KOPT-K1 (cell line): ENCODE measurements around the gene AFF3.

ENCODE experiments used
- H3K27ac ChIP-seq: fragments of 200-600 bp; sonication (generic); 2 replicates; pipeline ENCODE4 v1.5.1; 2016; ENCODE audit warnings: antibody characterized with exemption, mild to moderate bottlenecking, low read depth, low read length; ENCODE audit not compliant: poor library complexity, severe bottlenecking
- H3K36me3 ChIP-seq: fragments of 200-600 bp; sonication (generic); 2 replicates; pipeline ENCODE4 v1.5.1; 2017; ENCODE audit warnings: antibody characterized with exemption, mild to moderate bottlenecking, low read length, moderate library complexity; ENCODE audit not compliant: insufficient read depth
- H3K9me3 ChIP-seq: fragments of 200-600 bp; sonication (generic); 2 replicates; pipeline ENCODE4 v1.5.1; 2017; ENCODE audit warnings: antibody characterized with exemption, low read length, mild to moderate bottlenecking; ENCODE audit not compliant: insufficient read depth, poor library complexity, severe bottlenecking

AFF3 gene

DNA sequence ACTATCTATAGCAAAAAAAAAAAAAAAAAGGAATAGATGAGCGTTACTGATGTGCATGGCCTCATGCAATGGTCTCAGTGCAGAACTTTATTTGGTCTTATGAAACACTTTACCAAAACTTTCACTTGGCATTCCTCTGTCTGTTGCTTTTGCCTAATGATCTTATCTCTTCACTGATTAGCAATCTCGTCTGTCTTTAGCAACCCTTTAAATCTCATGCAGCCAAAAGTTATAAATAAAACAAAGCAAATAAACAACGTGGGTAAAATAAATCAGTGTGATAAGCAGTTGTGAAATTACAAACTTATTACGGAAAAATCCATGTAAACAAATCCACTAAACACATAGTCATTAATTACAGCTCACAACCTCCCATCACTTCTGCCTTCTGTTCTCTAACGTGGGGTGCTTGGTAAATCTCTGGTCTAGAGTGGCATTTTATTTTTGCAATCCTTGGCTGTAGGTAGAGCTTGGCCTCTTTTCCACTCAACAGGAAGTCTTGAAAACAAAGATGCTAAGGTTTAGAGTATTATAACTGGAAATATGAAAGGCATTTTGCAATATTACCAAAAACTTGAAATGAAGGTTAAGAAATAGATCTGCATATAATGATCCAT is 288.0 kb downstream of the AFF3 start:
- no peaks in the 10 kb centered on the region for H3K36me3 ChIP-seq
- no peak overlapping the region for H3K27ac ChIP-seq
- peaks cover 4% of the 10 kb centered on the region for H3K9me3 ChIP-seq

DNA sequence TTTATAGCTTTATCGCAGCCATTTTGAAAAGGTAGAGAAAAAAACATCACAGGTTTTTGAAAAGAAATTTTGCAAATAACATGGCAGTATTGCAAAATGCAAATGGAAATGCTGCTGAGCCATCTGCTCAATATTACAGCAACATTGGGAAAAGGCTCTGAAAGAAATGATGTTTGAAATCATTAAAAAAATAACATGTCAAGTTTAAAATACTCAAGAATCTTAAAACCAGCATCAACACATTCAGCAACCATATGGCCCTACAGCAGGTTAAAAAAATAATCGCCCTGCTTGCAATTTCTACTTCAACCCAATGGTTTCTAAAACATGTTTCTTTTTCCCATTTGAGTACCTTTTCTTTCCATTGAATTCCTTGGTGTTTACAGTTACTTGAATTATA is 289.4 kb downstream of the AFF3 start:
- peaks cover 4% of the 10 kb centered on the region for H3K9me3 ChIP-seq
- H3K36me3 ChIP-seq, result no peaks in the 10 kb centered on the region
- no peak overlapping the region for H3K27ac ChIP-seq

GRCh38 chr2:99852376-99852934 is 289.9 kb downstream of the AFF3 start:
- H3K9me3 ChIP-seq, result peaks cover 4% of the 10 kb centered on the region
- no peaks in the 10 kb centered on the region for H3K36me3 ChIP-seq
- no peak overlapping the region for H3K27ac ChIP-seq

- no peaks in the 10 kb centered on the region for H3K36me3 ChIP-seq
- H3K27ac ChIP-seq, result no peak overlapping the region
- H3K9me3 ChIP-seq, result peaks cover 4% of the 10 kb centered on the region
Measured at GRCh38 chr2:99851811-99852210, 290.6 kb downstream of the AFF3 start.

- Histone ChIP-seq H3K36me3 (no peaks in the 10 kb centered on the region), H3K27ac (no peak overlapping the region), H3K9me3 (peaks cover 1% of the 10 kb centered on the region)
Measured at GRCh38 chr2:99851089-99851488, 291.3 kb downstream of the AFF3 start.

DNA sequence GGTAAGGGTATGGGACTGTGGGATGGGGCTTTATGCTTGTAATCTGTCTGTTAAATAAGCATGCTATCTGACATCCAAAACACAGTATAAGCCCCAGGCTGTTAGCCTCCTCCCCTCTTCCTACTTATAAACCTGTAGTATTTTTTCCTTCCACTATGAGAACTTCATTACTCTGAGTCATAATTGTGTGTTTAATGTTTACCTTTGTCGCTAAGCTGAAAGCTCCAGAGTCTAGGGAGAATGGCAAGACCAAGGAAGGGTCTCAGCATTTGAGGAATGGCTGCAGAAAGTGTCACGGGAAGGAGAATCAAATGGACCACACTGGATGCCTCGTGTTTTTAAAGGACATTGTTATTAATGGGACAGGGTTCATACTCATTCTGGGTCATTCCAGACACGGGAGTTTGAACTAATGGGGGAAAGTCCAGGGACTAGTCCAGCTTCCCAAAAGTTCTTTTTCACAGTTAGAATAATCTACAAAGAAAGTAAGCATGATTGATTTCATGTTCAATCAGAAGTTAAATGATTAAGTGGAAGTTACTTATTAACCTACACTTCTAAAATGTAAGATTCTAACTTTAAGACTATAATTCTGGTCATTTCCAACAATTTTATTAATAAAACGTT is 292.2 kb downstream of the AFF3 start:
- Histone ChIP-seq H3K27ac (no peak overlapping the region), H3K36me3 (no peaks in the 10 kb centered on the region), H3K9me3 (no peaks in the 10 kb centered on the region)

GRCh38 chr2:99846462-99847107 is 295.8 kb downstream of the AFF3 start:
- H3K9me3 ChIP-seq, result no peaks in the 10 kb centered on the region
- no peak overlapping the region for H3K27ac ChIP-seq

DNA sequence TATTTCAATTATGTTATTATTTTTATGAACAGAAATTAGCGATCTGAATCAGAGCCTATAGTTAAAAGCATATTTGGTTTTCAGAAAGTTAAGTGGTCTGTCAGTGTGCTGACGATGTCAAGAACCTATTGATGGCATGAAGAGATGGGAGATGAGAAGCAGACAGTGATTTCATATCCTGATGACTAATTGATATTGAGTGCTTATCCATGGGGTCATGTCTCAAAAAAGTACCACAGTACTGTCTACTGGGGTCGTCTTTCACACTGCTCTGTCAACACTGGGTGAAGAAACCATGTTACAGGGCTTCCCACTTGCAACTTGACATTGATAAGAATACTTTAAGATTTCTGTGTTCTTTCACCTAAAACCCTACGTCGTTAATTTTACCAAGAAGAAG is 297.1 kb downstream of the AFF3 start:
- H3K36me3 ChIP-seq, result no peaks in the 10 kb centered on the region
- H3K9me3 ChIP-seq, result no peaks in the 10 kb centered on the region
- no peak overlapping the region for H3K27ac ChIP-seq

More at GRCh38 chr2:99846462-99847107, 295.8 kb downstream of the AFF3 start:
- H3K36me3 ChIP-seq, result no peaks in the 10 kb centered on the region

DNA sequence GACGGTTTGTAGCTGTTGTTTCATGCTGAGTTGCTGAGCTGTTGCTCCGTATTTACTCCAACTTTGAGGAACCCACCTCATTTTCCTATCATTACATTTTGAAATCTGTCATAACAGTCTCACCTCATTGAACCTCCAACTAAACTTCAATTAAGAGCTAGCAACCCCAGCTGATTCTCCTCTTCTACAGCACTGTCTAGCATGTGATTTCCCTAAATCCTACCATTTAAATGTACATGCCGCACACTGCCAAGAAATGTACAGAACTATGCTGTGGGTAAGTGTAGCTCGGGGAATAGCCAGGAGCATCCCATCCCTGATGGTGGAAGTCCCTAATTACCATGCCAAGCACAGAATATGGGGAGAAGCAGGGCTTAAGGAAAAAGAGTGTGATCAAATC is 299.9 kb downstream of the AFF3 start:
- no peaks in the 10 kb centered on the region for H3K36me3 ChIP-seq

DNA sequence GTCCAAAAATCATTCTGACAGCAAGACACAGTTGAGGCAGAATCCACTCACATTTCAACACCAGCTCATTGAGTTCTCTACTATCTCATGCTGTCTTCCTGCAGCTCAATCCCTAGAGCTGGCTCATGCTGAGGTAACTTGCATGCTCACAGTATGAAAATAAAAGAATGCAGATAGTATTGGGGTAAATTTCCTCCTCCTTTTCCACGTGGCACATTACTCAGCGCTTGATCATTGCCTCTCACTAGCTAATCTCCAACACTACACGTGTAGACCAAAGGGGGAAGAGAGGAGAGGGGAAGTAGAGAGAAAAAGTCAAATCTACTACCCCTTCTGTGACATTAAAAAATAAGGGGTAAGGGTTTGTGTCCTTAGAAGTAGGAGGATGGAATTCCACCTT is 300.6 kb downstream of the AFF3 start:
- H3K27ac ChIP-seq, result no peak overlapping the region
- H3K36me3 ChIP-seq, result no peaks in the 10 kb centered on the region
- H3K9me3 ChIP-seq, result no peaks in the 10 kb centered on the region

More for the DNA sequence above, 299.9 kb downstream of the AFF3 start:
- no peak overlapping the region for H3K27ac ChIP-seq
- H3K9me3 ChIP-seq, result no peaks in the 10 kb centered on the region

DNA sequence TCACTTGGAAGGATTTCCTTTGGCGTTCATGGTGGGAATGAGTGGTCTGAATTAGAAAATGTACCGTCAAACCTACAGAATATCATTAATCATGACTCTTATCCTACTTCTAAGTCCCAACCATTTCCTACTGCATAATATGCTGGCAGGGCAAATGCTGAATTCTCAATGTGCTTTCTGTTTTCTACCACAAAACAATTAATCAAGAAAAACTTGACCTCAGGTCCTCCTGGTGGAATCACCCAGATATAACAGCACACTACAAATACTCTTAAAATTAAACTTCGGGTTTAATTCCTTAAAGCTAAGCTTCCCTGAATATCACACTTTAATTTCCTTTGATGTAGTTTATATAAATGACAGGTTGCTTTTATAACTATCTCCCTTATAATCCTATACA is 301.6 kb downstream of the AFF3 start:
- Histone ChIP-seq H3K36me3 (no peaks in the 10 kb centered on the region), H3K27ac (no peak overlapping the region), H3K9me3 (no peaks in the 10 kb centered on the region)

- H3K9me3 ChIP-seq, result no peaks in the 10 kb centered on the region
- peak overlapping the region; percentile 59 for H3K27ac ChIP-seq
- H3K36me3 ChIP-seq, result no peaks in the 10 kb centered on the region
Measured at GRCh38 chr2:99836690-99837605, 305.4 kb downstream of the AFF3 start.

DNA sequence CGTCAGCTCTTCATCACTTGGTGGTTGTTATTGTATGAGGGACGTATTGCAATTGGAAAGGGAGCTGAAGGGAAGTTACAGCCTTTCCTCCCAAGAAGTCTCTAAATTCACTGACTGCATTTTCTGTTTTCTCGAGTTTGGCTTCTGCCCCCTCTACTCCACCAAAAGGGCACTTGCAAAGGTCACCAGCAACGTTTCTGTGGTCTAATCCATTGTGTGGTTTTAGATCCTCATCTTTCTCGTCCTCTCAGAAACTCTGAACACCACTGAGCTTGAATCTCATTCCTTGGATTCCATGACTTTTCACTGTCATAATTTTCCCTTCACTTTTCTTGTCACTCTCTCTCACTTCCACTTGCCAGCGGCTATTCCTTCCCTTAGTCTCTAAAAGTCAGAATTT is 308.0 kb downstream of the AFF3 start:
- H3K27ac ChIP-seq, result no peak overlapping the region
- H3K36me3 ChIP-seq, result no peaks in the 10 kb centered on the region
- no peaks in the 10 kb centered on the region for H3K9me3 ChIP-seq

DNA sequence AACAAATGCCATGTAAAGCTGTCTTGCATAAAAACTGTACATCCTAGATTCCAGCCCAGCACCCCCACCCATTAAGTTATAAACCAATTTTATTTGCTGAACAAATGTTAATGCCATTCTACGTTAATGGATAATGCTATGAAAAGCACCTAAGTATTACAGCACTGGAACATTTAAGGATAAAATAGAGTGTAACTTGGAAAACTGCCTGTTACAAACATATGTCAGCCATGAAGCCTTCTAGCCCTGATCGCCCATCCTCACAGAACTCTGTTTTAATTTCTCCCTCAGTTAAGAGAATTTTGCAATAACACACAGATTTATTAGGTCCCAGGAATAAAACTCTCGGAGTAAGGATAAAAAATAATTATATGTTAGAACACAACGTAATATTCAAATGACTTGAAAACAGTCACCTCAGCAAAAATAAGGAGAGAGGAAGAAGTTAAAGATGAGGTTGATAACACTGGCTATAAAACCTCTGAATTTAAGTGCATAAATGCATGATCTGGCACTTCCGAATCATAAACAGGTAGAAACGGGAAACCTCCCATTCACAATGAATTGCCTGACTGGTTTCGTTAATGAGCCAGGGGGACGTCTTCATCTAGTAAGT is 308.7 kb downstream of the AFF3 start:
- no peaks in the 10 kb centered on the region for H3K36me3 ChIP-seq

More for the DNA sequence above, 308.7 kb downstream of the AFF3 start:
- Histone ChIP-seq H3K9me3 (no peaks in the 10 kb centered on the region), H3K27ac (no peak overlapping the region)
